Natural killer cell treated with Interleukin-12 subunit alpha and Interleukin-12 subunit beta and Interleukin-15 and Interleukin-18, amount 100 ng/mL, for 72 hours (primary cell): ENCODE measurements around the gene CAPN12. TPM values are rescaled to one million over a fixed set of nuclear protein-coding genes. Genes with fewer than 3 reads are reported as not detected.

Source experiments
- ATAC-seq, 2 donors: fragments of 150-1000 bp; cut with Tn5 transposase in 1 of 2; sonication (Bioruptor Pico), chemical (Tn5 transposase) in 1 of 2; 2 replicates each; pipeline ENCODE4 v1.10.0; 2021
- DNase-seq: peaks from one replicate; pipeline ENCODE4 v3.0.0; 2022; ENCODE audit warnings: low spot score
- H3K27ac Mint-ChIP-seq, 2 donors: 1 replicate in 1 of 2; 2 replicates in 1 of 2; pipeline ENCODE4 v1.8.0; 2022; ENCODE audit warnings: mixed read lengths in 2 of 2, mild to moderate bottlenecking in 1 of 2, moderate library complexity in 1 of 2
- H3K27me3 Mint-ChIP-seq, 2 donors: 1 replicate in 1 of 2; 2 replicates in 1 of 2; pipeline ENCODE4 v1.8.0; 2022; ENCODE audit warnings: mixed read lengths in 2 of 2
- H3K36me3 Mint-ChIP-seq: one replicate; pipeline ENCODE4 v1.8.0; 2022; ENCODE audit warnings: mixed read lengths
- H3K4me1 Mint-ChIP-seq, 2 donors: 1 replicate in 1 of 2; 2 replicates in 1 of 2; pipeline ENCODE4 v1.8.0; 2022; ENCODE audit warnings: low read depth in 2 of 2, mixed read lengths in 2 of 2, mild to moderate bottlenecking in 1 of 2
- H3K4me3 Mint-ChIP-seq: one replicate; pipeline ENCODE4 v1.8.0; 2022; ENCODE audit warnings: mixed read lengths
- H3K9me3 Mint-ChIP-seq: 2 replicates; pipeline ENCODE4 v1.8.0; 2022; ENCODE audit warnings: mixed read lengths
- total RNA-seq, 2 donors: library from RNA; stranded (reverse); gene quantifications; one replicate each; pipeline ENCODE4 v1.2.3, GENCODE V29; 2022

CAPN12 gene
- total RNA-seq, 2 donors from 2014 or later, result 3.6 to 10.4 TPM

- peak overlapping the region; percentile 91 to 94 for H3K27ac Mint-ChIP-seq
- no peak for DNase-seq
- H3K4me3 Mint-ChIP-seq, result peak overlapping the region; percentile 74
- no peaks in the 10 kb centered on the region for H3K36me3 Mint-ChIP-seq
- ATAC-seq, result no peak
- H3K9me3 Mint-ChIP-seq, result no peaks in the 10 kb centered on the region
- H3K4me1 Mint-ChIP-seq, result peaks cover 82 to 92% of the 10 kb centered on the region in 2 donors
- no peaks in the 10 kb centered on the region for H3K27me3 Mint-ChIP-seq
Measured at GRCh38 chr19:38682872-38683392, 61.3 kb downstream of the CAPN12 start.

GRCh38 chr19:38682195-38682867 lies 61.9 kb downstream of the CAPN12 start:
- Mint-ChIP-seq H3K4me1 (peaks cover 82 to 92% of the 10 kb centered on the region in 2 donors), H3K27ac (peak overlapping the region; percentile 91 to 94), H3K27me3 (no peaks in the 10 kb centered on the region)

More at GRCh38 chr19:38682195-38682867, 61.9 kb downstream of the CAPN12 start:
- Mint-ChIP-seq H3K4me3 (peak overlapping the region; percentile 74), H3K36me3 (no peaks in the 10 kb centered on the region), H3K9me3 (no peaks in the 10 kb centered on the region)
- DNase-seq (no peak), ATAC-seq (no peak)

Other genes with a start within 250 kb of the CAPN12 start
- gene MAP4K1, start 126.5 kb downstream of the CAPN12 start, total RNA-seq, result 100 to 1,000 TPM in 1 of 2 donors, 10 to 100 TPM in 1; 81.4 to 318 TPM
- 100 to 1,000 TPM; 216 to 286 TPM for gene EIF3K, start 125.3 kb downstream of the CAPN12 start, total RNA-seq
- gene ACTN4, start 96.8 kb downstream of the CAPN12 start, total RNA-seq, result 100 to 1,000 TPM; 342 to 574 TPM
- gene LGALS7, start 29.0 kb upstream of the CAPN12 start, total RNA-seq, result not detected
- gene LGALS7B, start 44.7 kb upstream of the CAPN12 start, total RNA-seq, result not detected
- 1 to 10 TPM; 1.6 to 1.7 TPM for gene LGALS4, start 68.5 kb upstream of the CAPN12 start, total RNA-seq
- 100 to 1,000 TPM; 104 to 163 TPM for gene ECH1, start 87.3 kb upstream of the CAPN12 start, total RNA-seq
- gene HNRNPL, start 105.5 kb upstream of the CAPN12 start, total RNA-seq, result 100 to 1,000 TPM; 559 to 561 TPM
- gene RINL, start 133.8 kb upstream of the CAPN12 start, total RNA-seq, result 10 to 100 TPM; 58.1 to 63.8 TPM
- 10 to 100 TPM; 60.9 to 87.3 TPM for gene SIRT2, start 155.1 kb upstream of the CAPN12 start, total RNA-seq
- gene NFKBIB, start 155.5 kb upstream of the CAPN12 start, total RNA-seq, result 100 to 1,000 TPM; 106 to 108 TPM
- 1 to 10 TPM in 1 of 2 donors, under 1 TPM in 1; 0.74 to 1.2 TPM for gene CCER2, start 167.7 kb upstream of the CAPN12 start, total RNA-seq
- gene SARS2, start 186.3 kb upstream of the CAPN12 start, total RNA-seq, result 10 to 100 TPM; 32.4 to 70.3 TPM
- 100 to 1,000 TPM in 1 of 2 donors, 10 to 100 TPM in 1; 82.5 to 117 TPM for gene MRPS12, start 186.5 kb upstream of the CAPN12 start, total RNA-seq
- gene FBXO17, start 231.3 kb upstream of the CAPN12 start, total RNA-seq, result not detected